HEK293 (cell line): ENCODE data around the gene SPATA25.

Source experiments
- ELK4 ChIP-seq: IDR thresholded peaks from 2 replicates; pipeline ENCODE4 v1.6.1; 2011; ENCODE audit warnings: mild to moderate bottlenecking, low read depth, low read length, borderline replicate concordance
- GLIS1 ChIP-seq: fragments of 450-650 bp; formaldehyde crosslinking; IDR thresholded peaks from 2 replicates; pipeline ENCODE4 v1.5.1; 2016; ENCODE audit warnings: missing biosample characterization, missing genetic modification characterization
- HOXA7 ChIP-seq: sonication (generic); formaldehyde crosslinking; IDR thresholded peaks from 2 replicates; pipeline ENCODE4 v1.8.1; 2022; ENCODE audit warnings: missing genetic modification reagents, borderline replicate concordance
- IKZF3 ChIP-seq: fragments of 450-650 bp; IDR thresholded peaks from 2 replicates; pipeline ENCODE4 v1.5.0; 2018; ENCODE audit warnings: missing biosample characterization, mild to moderate bottlenecking, missing genetic modification characterization, moderate library complexity
- KLF9 ChIP-seq: fragments of 450-650 bp; formaldehyde crosslinking; IDR thresholded peaks from 2 replicates; pipeline ENCODE4 v1.5.1; 2016; ENCODE audit warnings: missing biosample characterization, missing genetic modification characterization, low read depth
- MEIS1 ChIP-seq: sonication (generic); formaldehyde crosslinking; IDR thresholded peaks from 2 replicates; pipeline ENCODE4 v1.8.1; 2022; ENCODE audit warnings: missing genetic modification reagents, mild to moderate bottlenecking, borderline replicate concordance
- PRDM10 ChIP-seq: fragments of 450-650 bp; formaldehyde crosslinking; IDR thresholded peaks from 2 replicates; pipeline ENCODE4 v1.5.1; 2016; ENCODE audit warnings: missing biosample characterization, missing genetic modification characterization
- SALL2 ChIP-seq: fragments of 450-650 bp; formaldehyde crosslinking; IDR thresholded peaks from 2 replicates; pipeline ENCODE4 v1.5.0; 2017; ENCODE audit warnings: missing biosample characterization, mild to moderate bottlenecking, missing genetic modification characterization, borderline replicate concordance
- SCRT2 ChIP-seq: fragments of 450-650 bp; formaldehyde crosslinking; IDR thresholded peaks from 2 replicates; pipeline ENCODE4 v1.5.1; 2016; ENCODE audit warnings: missing biosample characterization, missing genetic modification characterization
- ZFP3 ChIP-seq: fragments of 450-650 bp; formaldehyde crosslinking; IDR thresholded peaks from 2 replicates; pipeline ENCODE4 v1.5.1; 2016; ENCODE audit warnings: low read depth, missing biosample characterization, missing genetic modification characterization
- ZNF140 ChIP-seq: fragments of 450-650 bp; formaldehyde crosslinking; IDR thresholded peaks from 2 replicates; pipeline ENCODE4 v1.5.1; 2016; ENCODE audit warnings: missing biosample characterization, missing genetic modification characterization
- ZNF202 ChIP-seq: fragments of 450-650 bp; formaldehyde crosslinking; IDR thresholded peaks from 2 replicates; pipeline ENCODE4 v1.5.1; 2016; ENCODE audit warnings: missing biosample characterization, missing genetic modification characterization, borderline replicate concordance
- ZNF274 ChIP-seq, 2 experiments: fragments of 200-500 bp in 1 of 2; fragments of 450-650 bp in 1 of 2; sonication (Bioruptor generic) in 1 of 2; formaldehyde crosslinking in 1 of 2; IDR thresholded peaks; 2 replicates each; pipeline versions ENCODE4 v1.5.1 to v1.6.1; 2014 to 2016; ENCODE audit warnings: borderline replicate concordance in 1 of 2, inconsistent platforms in 1 of 2, low read length in 1 of 2, missing biosample characterization in 1 of 2, missing genetic modification characterization in 1 of 2
- ZNF311 ChIP-seq: fragments of 450-650 bp; formaldehyde crosslinking; IDR thresholded peaks from 2 replicates; pipeline ENCODE4 v1.5.1; 2017; ENCODE audit warnings: missing biosample characterization, missing genetic modification characterization, borderline replicate concordance
- ZNF335 ChIP-seq: fragments of 450-650 bp; formaldehyde crosslinking; conservative IDR thresholded peaks from 2 replicates; pipeline ENCODE4 v1.5.1; 2016; ENCODE audit warnings: missing biosample characterization, missing genetic modification characterization
- ZNF341 ChIP-seq: fragments of 450-650 bp; formaldehyde crosslinking; IDR thresholded peaks from 2 replicates; pipeline ENCODE4; 2016; ENCODE audit warnings: low read depth, missing biosample characterization, missing genetic modification characterization
- ZNF362 ChIP-seq: fragments of 450-650 bp; formaldehyde crosslinking; IDR thresholded peaks from 2 replicates; pipeline ENCODE4 v1.5.1; 2016; ENCODE audit warnings: missing biosample characterization, missing genetic modification characterization
- ZNF404 ChIP-seq: fragments of 450-650 bp; formaldehyde crosslinking; IDR thresholded peaks from 2 replicates; pipeline ENCODE4 v1.5.1; 2017; ENCODE audit warnings: missing biosample characterization, missing genetic modification characterization
- ZNF501 ChIP-seq: fragments of 450-650 bp; formaldehyde crosslinking; IDR thresholded peaks from 2 replicates; pipeline ENCODE4 v1.5.1; 2016; ENCODE audit warnings: missing biosample characterization, missing genetic modification characterization
- ZNF548 ChIP-seq: fragments of 450-650 bp; formaldehyde crosslinking; IDR thresholded peaks from 2 replicates; pipeline ENCODE4 v1.5.1; 2016; ENCODE audit warnings: missing biosample characterization, missing genetic modification characterization
- ZNF561 ChIP-seq: fragments of 450-650 bp; IDR thresholded peaks from 2 replicates; pipeline ENCODE4 v1.5.1; 2018; ENCODE audit warnings: missing biosample characterization, missing genetic modification characterization, borderline replicate concordance
- ZNF585B ChIP-seq: fragments of 450-650 bp; formaldehyde crosslinking; IDR thresholded peaks from 2 replicates; pipeline ENCODE4 v1.5.1; 2016; ENCODE audit warnings: missing biosample characterization, missing genetic modification characterization
- ZNF610 ChIP-seq: fragments of 450-650 bp; formaldehyde crosslinking; IDR thresholded peaks from 2 replicates; pipeline ENCODE4 v1.5.1; 2016; ENCODE audit warnings: missing biosample characterization, missing genetic modification characterization, borderline replicate concordance
- ZNF623 ChIP-seq: fragments of 450-650 bp; formaldehyde crosslinking; IDR thresholded peaks from 2 replicates; pipeline ENCODE4 v1.5.1; 2016; ENCODE audit warnings: missing biosample characterization, missing genetic modification characterization
- ZNF624 ChIP-seq: fragments of 450-650 bp; formaldehyde crosslinking; IDR thresholded peaks from 2 replicates; pipeline ENCODE4 v1.5.1; 2017; ENCODE audit warnings: missing biosample characterization, missing genetic modification characterization
- ZNF670 ChIP-seq: fragments of 450-650 bp; formaldehyde crosslinking; IDR thresholded peaks from 2 replicates; pipeline ENCODE4 v1.5.1; 2016; ENCODE audit warnings: missing biosample characterization, missing genetic modification characterization, low read depth
- ZNF677 ChIP-seq: fragments of 450-650 bp; IDR thresholded peaks from 2 replicates; pipeline ENCODE4 v1.5.0; 2018; ENCODE audit warnings: missing biosample characterization, mild to moderate bottlenecking, missing genetic modification characterization, moderate library complexity
- ZNF791 ChIP-seq: fragments of 450-650 bp; formaldehyde crosslinking; IDR thresholded peaks from 2 replicates; pipeline ENCODE4 v1.5.1; 2016; ENCODE audit warnings: missing biosample characterization, missing genetic modification characterization
- ZNF837 ChIP-seq: fragments of 450-650 bp; formaldehyde crosslinking; IDR thresholded peaks from 2 replicates; pipeline ENCODE4 v1.5.1; 2016; ENCODE audit warnings: missing biosample characterization, missing genetic modification characterization
- ZSCAN16 ChIP-seq: fragments of 450-650 bp; formaldehyde crosslinking; IDR thresholded peaks from 2 replicates; pipeline ENCODE4 v1.5.1; 2016; ENCODE audit warnings: missing biosample characterization, missing genetic modification characterization
- TF ChIP-seq, protein P1 (sequence below): fragments of 450-650 bp; formaldehyde crosslinking; IDR thresholded peaks from 2 replicates; pipeline ENCODE4 v1.5.1; 2016; ENCODE audit warnings: missing biosample characterization, missing genetic modification characterization

Gene SPATA25

GRCh38 chr20:45934586-45935415 lies 47.4 kb upstream of the SPATA25 start, which contains the start of gene PCIF1 (continued):
- TF ChIP-seq ZNF561 (tag by site-specific recombination): no peak; the same call in 1 of the 2 replicates
- TF ChIP-seq ZNF837: no peak
- no peak for TF ChIP-seq ZNF585B (tag by site-specific recombination)
- no peak for TF ChIP-seq ZNF341 (tag by site-specific recombination)
- TF ChIP-seq ZNF140 (tag by site-specific recombination): no peak
- TF ChIP-seq, protein P1, sequence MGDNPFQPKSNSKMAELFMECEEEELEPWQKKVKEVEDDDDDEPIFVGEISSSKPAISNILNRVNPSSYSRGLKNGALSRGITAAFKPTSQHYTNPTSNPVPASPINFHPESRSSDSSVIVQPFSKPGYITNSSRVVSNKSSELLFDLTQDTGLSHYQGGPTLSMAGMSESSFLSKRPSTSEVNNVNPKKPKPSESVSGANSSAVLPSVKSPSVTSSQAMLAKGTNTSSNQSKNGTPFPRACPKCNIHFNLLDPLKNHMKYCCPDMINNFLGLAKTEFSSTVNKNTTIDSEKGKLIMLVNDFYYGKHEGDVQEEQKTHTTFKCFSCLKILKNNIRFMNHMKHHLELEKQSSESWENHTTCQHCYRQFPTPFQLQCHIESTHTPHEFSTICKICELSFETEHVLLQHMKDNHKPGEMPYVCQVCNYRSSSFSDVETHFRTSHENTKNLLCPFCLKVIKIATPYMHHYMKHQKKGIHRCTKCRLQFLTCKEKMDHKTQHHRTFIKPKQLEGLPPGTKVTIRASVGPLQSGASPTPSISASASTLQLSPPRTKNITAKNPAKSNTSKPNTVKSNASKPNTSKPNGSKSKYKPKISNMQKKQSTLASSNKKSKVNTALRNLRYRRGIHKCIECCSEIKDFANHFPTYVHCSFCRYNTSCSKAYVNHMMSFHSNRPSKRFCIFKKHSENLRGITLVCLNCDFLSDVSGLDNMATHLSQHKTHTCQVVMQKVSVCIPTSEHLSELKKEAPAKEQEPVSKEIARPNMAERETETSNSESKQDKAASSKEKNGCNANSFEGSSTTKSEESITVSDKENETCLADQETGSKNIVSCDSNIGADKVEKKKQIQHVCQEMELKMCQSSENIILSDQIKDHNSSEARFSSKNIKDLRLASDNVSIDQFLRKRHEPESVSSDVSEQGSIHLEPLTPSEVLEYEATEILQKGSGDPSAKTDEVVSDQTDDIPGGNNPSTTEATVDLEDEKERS (tag by site-specific recombination): no peak
- TF ChIP-seq ZNF670 (tag by site-specific recombination): no peak
- TF ChIP-seq ZNF501: peak; percentile 54
- TF ChIP-seq HOXA7 (CRISPR knock-in tag): no peak
- no peak for TF ChIP-seq ZNF335 (tag by site-specific recombination)
- TF ChIP-seq ZNF274 (IDR thresholded peaks at IDR 0.05; ENCODE audit: low read length): no peak
- TF ChIP-seq ZNF274 (tag by site-specific recombination; IDR thresholded peaks at IDR 0.05; ENCODE audit: borderline replicate concordance): no peak
- TF ChIP-seq ZFP3 (tag by site-specific recombination): no peak
- peak; percentile 81 for TF ChIP-seq ZNF610 (tag by site-specific recombination)
- no peak for TF ChIP-seq IKZF3 (tag by site-specific recombination)
- no peak for TF ChIP-seq ZNF362 (tag by site-specific recombination)
- TF ChIP-seq ZNF677: no peak
- no peak for TF ChIP-seq ZNF311 (tag by site-specific recombination)
- TF ChIP-seq ELK4: no peak; the same call in 1 of the 2 replicates
- no peak for TF ChIP-seq ZNF548 (tag by site-specific recombination)
- no peak for TF ChIP-seq MEIS1 (CRISPR knock-in tag)
- no peak for TF ChIP-seq SCRT2 (tag by site-specific recombination)
- TF ChIP-seq ZNF404 (tag by site-specific recombination): no peak
- no peak for TF ChIP-seq ZNF202
- 0 out of 2 replicates have a peak, but pooled peaks have one; percentile 57 for TF ChIP-seq ZSCAN16
- no peak for TF ChIP-seq ZNF791
- TF ChIP-seq ZNF623 (tag by site-specific recombination): no peak
- TF ChIP-seq KLF9 (tag by site-specific recombination): peak; percentile 93
- TF ChIP-seq ZNF624 (tag by site-specific recombination): no peak
- TF ChIP-seq SALL2 (tag by site-specific recombination): no peak
- peak; percentile 53; the same call in 1 of the 2 replicates for TF ChIP-seq GLIS1
- TF ChIP-seq PRDM10 (tag by site-specific recombination): no peak
